NOMO-1 (cell line): Measurements from ENCODE around the gene VPS37B.

ENCODE experiments used
- DNase-seq, 2 experiments: peaks; one replicate each; lab custom pipeline; 2025; ENCODE audit not compliant: unreplicated experiment in 2 of 2; lab: John Stamatoyannopoulos, UW

VPS37B gene

GRCh38 chr12:122867691-122868461 lies 28.0 kb downstream of the VPS37B start:
- DNase-seq: no peak

GRCh38 chr12:122866950-122867607 lies 28.8 kb downstream of the VPS37B start:
- DNase-seq: no peak

GRCh38 chr12:122866379-122866778 lies 29.5 kb downstream of the VPS37B start:
- DNase-seq: no peak

- no peak for DNase-seq
Observed at GRCh38 chr12:122865268-122866231, 30.4 kb downstream of the VPS37B start.

GRCh38 chr12:122864894-122865253 lies 31.1 kb downstream of the VPS37B start:
- DNase-seq: no peak

- DNase-seq: no peak
Observed at GRCh38 chr12:122862872-122863701, 32.8 kb downstream of the VPS37B start.

GRCh38 chr12:122862110-122862634 lies 33.8 kb downstream of the VPS37B start:
- no peak for DNase-seq

- no peak for DNase-seq
Observed at GRCh38 chr12:122861587-122861970, 34.3 kb downstream of the VPS37B start.

- no peak for DNase-seq
Observed at GRCh38 chr12:122860854-122861586, 34.9 kb downstream of the VPS37B start.

- DNase-seq: peak; percentile 63 to 66
Observed at GRCh38 chr12:122860040-122860853, 35.7 kb downstream of the VPS37B start.

- DNase-seq: no peak
Observed at GRCh38 chr12:122859303-122860039, 36.5 kb downstream of the VPS37B start.

GRCh38 chr12:122858591-122859302 lies 37.2 kb downstream of the VPS37B start:
- DNase-seq: no peak

GRCh38 chr12:122858171-122858570 lies 37.8 kb downstream of the VPS37B start:
- no peak for DNase-seq

GRCh38 chr12:122856999-122857671 lies 38.8 kb downstream of the VPS37B start:
- no peak for DNase-seq

- no peak for DNase-seq
Observed at GRCh38 chr12:122855928-122856831, 39.7 kb downstream of the VPS37B start.
